Measurements from ENCODE around the gene LECT2. TPM values are rescaled to one million over a fixed set of nuclear protein-coding genes. Genes with fewer than 3 reads are reported as not detected.

The LECT2 gene
- total RNA-seq, 1 experiment from 2014 or later, result not detected

GRCh38 chr5:135978212-135978631, 23.4 kb upstream of the LECT2 start:
- DNase-seq (ENCODE audit: low spot score), result no peak

DNA sequence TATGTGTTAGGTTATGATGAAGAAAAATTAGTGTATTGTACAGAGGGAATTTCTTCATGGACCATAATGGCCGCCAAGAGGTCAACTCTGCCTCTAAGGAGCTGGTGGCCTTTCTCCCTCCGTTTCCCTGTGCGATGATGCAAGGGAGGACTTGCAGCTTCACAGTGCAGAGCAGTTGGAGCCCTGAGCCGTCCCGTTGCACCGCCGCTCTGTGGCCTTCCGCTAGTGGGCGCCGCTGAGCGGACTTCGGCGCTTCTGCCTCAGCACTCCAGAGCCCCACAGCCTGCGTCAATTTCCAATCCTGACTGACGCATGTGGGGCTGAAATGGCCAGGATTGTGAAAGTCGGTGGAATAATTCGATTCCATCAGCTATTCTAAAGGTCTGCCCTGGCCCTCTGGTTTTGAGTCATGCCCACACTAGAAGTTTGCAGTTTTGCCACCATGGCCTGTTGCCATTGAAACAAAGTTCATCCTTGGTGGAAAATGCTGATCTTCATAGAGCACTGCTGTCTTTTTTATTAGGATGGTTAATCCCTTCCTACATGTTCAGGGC, 22.7 kb upstream of the LECT2 start:
- DNase-seq (ENCODE audit: low spot score), result no peak

DNA sequence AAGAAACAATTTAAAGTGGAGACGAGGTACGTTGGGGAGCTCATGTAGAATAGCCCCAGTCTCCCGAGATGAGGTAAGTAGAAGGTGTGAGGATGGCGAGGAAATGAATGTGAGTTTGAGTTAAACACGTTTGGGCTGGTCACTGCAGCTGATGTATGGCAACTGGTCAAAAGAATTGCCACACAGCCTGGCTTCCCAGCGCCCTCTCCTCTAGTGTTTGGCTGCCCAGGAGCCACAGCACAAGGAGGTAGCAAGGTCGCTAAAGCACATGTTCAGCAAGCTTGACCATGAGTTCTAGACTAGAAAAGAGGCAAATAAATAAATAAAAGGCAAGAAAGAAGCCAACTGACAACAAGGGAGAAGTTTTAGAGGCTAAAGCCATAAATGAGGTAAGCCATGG, 21.4 kb upstream of the LECT2 start:
- DNase-seq (ENCODE audit: low spot score), result no peak

- no peak for DNase-seq (ENCODE audit: low spot score)
These were observed 20.3 kb upstream of the LECT2 start for GRCh38 chr5:135975122-135975521.

DNA sequence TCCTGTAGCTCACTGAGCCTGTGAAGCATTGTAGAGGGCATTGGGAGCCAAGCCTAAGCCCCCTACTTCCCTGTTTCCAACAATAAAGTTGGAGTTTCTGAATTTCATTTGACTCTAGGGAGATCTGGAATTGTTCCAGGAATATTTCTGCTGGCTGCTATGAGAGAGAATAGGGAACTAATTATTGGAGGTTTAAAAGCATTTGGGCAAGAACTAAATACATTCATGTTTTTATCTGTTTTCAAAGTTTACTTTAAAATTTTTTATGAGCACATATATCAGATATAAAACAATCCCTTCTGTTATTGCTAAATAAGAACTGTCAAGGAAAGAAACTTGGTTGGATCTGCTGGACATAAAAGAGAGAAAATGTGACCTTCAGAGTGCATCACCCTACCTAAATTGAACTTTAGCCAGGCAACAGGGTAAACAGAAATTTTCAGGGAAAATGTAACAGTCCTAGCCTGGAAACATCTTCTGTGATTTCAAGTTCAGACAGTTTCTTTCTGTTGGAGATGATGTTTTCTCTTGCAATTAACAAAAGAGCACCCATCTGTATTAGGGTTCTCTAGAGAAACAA, 19.3 kb upstream of the LECT2 start:
- no peak for DNase-seq (ENCODE audit: low spot score)

DNA sequence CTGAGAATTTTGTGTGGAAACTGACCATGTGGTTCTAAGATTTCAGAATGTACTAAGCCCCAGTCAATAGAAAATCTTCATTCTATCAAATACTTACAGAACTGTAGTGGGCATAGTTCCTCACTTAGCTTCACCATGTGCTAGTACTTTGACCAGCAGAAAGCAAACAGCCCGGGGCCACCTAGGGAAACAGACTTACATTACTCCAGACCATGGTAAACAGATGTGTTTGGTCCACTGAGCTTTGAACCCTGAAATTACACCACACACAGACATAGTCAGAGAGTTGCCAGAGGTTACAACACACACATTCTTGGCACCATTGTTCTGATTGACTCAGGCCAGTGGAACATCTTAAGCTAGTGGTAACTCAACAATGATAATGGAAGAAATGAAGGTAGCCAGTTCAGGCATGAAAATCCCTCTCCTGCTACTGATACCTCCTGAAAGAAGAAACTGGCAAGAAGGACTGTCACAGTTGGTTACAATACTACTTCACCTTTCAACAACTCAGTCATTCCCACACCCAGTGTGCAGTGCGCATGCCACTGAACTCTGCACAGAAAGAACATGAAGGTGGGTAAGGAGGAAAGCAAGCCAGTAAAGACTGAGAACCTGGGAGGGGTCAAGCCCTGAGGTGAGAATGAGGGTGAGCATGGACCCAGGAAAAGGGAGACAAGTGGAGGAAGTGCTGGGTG, 18.7 kb upstream of the LECT2 start:
- no peak for DNase-seq (ENCODE audit: low spot score)

DNA sequence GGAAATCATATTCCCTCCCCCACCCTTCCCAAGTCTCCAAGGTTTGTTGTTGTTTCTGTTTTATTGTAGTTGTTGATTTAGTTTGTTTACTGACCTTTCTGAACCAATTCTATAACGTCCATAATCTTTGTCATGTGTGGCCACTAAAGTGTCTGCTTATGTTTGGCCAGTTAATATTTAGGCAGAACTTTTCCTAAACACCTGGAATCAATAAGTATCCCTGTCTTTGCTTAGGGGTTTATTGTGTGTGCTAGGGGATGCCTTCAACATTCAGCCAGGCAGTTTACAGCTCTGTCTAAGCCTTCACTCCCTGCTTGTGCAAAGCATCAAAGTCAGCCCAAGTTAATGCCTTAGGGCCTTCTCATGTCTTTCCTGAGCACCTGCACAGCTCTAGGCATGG, 16.9 kb upstream of the LECT2 start:
- no peak for DNase-seq (ENCODE audit: low spot score)

- DNase-seq (ENCODE audit: low spot score), result no peak
These were observed 12.0 kb upstream of the LECT2 start for GRCh38 chr5:135966790-135967189.

- no peak for DNase-seq (ENCODE audit: low spot score)
These were observed 11.4 kb upstream of the LECT2 start for GRCh38 chr5:135966165-135966564.

DNA sequence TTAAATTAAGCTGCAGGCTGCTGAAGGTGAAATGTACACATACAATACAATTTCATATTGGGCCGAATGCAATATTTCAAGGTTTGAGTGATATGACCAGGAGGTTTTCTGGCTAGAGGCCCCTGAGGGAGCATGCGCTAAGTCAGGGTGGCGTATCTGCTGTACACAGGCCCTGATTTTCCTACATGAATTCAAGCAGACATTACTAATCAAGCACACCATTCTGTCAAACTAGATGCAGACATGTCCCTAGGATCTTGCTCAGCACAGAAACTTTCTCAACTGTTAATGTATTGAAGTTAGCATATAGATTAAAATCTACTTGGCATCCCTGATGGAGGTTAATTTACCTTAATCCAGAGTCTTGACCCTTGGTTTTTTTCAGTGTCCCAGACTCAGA, 10.7 kb upstream of the LECT2 start:
- no peak for DNase-seq (ENCODE audit: low spot score)

- DNase-seq (ENCODE audit: low spot score), result no peak
These were observed 10.0 kb upstream of the LECT2 start for GRCh38 chr5:135964670-135965320.

GRCh38 chr5:135955525-135955924, 742 bp upstream of the LECT2 start:
- DNase-seq (ENCODE audit: low spot score), result no peak

GRCh38 chr5:135953850-135954249, 933 bp downstream of the LECT2 start:
- no peak for DNase-seq (ENCODE audit: low spot score)

- no peak for DNase-seq (ENCODE audit: low spot score)
These were observed 2.1 kb downstream of the LECT2 start for GRCh38 chr5:135952683-135953082.

- DNase-seq (ENCODE audit: low spot score), result no peak
These were observed 3.0 kb downstream of the LECT2 start for GRCh38 chr5:135951807-135952206.

DNA sequence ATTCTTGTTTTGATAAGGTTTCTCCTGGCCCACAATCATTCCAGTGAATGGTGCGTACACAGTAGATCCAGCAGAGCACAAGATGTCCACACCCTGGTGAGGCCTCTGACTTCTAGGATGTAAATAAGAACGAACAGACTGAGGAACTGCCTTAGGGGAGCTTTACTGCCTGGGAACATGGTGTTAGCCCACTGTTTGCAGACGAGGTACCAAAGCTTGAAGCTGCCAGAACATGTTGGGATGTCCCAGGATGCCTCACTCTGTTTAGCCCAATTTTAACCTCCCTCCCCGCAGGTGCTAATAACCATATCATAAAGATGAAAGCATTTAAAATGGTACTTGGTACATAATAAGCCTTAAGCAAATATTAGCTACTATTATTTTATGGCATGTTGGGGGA, 3.5 kb downstream of the LECT2 start:
- DNase-seq (ENCODE audit: low spot score), result no peak

DNA sequence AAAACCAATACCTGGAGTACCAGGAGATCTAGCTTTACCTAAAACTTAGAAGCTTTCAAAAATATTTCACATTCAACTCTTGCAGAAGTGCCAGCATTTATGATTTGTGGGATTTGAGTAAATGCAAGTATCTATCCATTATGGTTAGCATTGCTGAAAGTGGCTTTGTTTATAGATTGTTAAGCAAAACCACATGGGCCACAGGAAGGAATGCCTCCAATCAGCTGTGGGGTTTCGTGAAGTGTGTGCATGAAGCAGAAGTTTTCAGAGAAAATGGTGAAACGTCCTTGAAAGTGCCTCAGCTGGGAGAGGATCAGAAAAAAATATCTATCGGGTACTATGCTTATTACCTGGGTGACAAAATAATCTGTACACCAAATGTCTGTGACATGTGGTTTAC, 4.2 kb downstream of the LECT2 start:
- peak; percentile 39 for DNase-seq (ENCODE audit: low spot score)

DNA sequence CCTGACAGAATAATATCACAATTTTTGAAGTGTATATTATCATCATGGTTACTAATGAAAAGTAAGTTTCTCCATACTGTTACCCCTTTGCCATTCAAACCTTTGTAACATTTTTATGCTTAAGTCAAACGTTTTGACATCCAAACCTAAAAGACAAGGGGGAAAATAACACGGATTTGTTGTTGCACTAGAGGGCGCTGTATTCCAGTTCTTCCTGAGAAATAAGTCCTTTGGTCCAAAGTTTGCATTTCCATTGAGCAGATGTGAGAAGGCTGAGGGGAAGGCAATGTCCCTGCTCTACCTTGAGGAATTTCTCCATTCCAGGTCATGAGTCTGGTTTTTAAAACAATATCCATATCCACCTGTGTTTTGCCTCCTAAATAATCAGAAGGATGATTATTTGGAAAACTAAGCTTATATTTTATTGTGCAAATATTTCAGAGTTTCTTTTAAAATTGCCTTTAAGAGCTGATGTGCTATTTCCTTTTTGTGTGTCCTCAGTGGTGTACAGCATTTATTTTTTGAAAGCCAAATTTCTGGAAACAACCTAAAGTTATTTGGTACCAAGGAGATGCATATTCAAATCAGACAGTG, 9.7 kb downstream of the LECT2 start:
- DNase-seq (ENCODE audit: low spot score), result peak; percentile 89

DNA sequence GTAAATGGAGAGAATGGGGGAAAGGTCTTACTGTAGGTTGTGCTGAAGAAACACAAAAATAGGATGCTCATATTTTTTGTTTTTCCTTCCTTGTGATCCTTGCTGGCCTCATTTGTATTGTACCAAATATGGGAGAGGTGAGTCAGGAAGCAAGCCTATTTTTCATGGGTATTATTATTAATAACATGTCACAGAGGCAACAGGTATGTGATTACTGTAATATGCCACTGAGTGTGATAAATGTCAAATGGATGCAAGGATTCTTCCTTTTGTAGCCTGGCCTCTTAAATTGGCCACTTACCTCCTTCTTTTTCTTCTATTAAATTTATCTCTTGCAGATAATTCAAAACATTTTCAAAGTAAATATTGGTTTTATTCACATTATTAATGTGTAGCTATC, 10.2 kb downstream of the LECT2 start:
- no peak for DNase-seq (ENCODE audit: low spot score)

GRCh38 chr5:135942202-135942771, 12.5 kb downstream of the LECT2 start:
- no peak for DNase-seq (ENCODE audit: low spot score)

DNA sequence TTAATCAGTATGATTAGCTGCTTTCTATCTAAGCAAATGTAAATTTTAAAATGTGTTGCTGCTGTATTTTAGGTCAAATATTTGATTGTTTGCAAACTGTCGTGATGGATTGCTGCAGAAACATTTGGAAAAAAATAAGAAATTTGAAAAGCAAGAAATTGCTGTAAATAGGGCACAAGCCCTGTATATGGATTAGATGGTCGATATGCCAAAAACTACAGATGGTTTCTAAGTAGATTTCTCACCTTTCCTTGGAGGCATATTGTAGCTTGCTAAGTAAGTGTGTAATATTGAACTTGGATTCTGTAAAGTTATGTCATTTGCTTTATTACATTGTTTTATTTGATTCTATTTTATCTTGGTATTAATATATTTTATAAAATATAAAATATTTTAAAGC, 13.1 kb downstream of the LECT2 start:
- no peak for DNase-seq (ENCODE audit: low spot score)

- no peak for DNase-seq (ENCODE audit: low spot score)
These were observed 17.4 kb downstream of the LECT2 start for GRCh38 chr5:135937245-135937911.
